Measurements from ENCODE around the gene CDH4.
"Not testable (repeated sequence)": the region's sequence is repeated elsewhere in the genome, so short reads cannot be mapped to it uniquely, and the experiment has no call there.

CDH4 gene

GRCh38 chr20:61850457-61850856 is 598.4 kb downstream of the CDH4 start:
- DNase-seq (ENCODE audit: low spot score) = no peak

DNA sequence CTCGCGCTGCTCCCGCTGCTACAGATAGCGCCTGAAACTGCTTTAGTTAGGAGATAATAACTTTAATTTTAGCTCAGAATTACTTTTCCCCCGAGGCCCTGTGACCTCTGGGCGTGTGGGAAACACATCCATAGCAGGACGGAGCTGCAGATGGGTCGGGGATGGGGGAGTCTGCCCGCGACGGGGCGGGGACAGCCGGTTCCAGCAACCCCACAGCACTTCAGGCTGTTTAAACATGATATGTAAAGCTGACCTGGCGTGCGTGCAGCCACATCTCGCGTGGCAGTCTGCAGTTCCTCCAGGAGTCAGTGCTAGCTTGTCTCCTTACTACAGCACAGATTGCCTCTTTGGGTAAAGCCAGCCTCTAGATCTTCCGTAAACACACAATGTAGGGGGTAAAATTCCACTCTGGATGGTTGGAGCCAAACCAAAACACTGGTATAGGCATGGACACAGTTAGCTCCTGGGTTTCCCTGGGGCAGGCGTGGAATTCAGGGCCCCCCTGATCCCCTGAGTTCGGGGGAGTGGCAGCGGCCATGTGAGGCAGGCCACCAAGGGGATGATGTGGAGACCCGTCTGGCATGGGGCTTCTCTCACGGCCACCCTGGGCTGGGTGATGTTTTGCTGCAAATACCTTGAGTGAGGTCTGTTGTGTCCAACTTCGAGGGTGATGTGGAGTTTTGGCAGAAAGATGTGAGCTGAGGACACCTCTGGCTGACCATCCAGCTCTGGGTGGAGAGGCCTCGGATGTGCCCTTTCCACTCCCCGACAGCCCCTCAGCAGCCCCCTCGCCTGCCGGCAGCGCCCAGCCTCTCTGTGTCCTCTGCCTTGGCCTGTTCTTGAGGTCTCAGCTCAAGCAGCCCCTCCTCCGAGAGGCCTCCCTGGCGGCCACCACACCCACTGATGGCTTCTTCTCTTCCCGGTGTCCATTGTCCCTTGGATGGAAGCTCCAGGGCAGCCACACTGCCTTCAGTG is 599.2 kb downstream of the CDH4 start:
- no peak for DNase-seq (ENCODE audit: low spot score)

GRCh38 chr20:61852268-61853072 is 600.4 kb downstream of the CDH4 start:
- DNase-seq (ENCODE audit: low spot score) = no peak

GRCh38 chr20:61853073-61854005 is 601.3 kb downstream of the CDH4 start:
- DNase-seq (ENCODE audit: low spot score) = no peak

- DNase-seq (ENCODE audit: low spot score) = not testable (repeated sequence)
Observed at GRCh38 chr20:61854538-61854937, 602.5 kb downstream of the CDH4 start.

GRCh38 chr20:61855286-61855685 is 603.2 kb downstream of the CDH4 start:
- no peak for DNase-seq (ENCODE audit: low spot score)

DNA sequence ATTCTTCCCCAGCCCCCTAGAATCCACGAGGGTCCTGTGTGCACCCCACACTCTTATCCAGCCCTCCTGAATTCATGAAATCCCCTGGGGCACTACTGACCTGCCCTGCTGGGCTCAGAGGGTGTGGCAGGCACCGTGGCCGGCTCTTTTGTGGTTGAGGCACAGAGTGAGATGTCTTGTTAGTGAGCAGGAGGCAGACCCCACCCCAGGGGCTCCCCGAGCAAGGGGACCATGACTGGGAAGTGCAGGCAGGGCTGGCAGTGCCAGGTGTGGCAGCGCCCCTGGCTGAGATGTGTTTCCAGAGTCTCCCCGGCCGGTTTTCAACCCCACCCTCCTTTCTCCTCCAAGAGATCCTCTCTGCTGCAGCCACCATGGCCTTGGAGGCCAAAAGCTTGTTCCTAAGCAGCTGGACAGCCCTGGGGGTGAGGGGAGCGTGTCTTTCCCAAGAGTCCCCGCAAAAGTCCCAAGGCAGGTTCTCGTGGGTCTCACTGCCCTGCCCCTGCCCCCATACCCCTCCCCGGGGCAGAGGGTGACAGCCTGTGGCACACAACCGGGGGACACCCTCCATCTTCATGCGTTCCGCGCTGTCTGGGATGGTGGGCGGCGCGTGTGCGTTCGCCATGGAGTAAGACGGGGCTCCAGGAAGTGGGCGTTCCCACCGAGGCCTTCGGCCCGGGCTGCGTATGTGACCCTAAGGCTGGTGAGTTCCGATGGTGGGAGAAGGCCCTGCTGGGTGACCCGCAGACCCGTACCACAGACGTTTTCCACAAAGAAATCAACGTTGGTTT is 604.8 kb downstream of the CDH4 start:
- no peak for DNase-seq (ENCODE audit: low spot score)

DNA sequence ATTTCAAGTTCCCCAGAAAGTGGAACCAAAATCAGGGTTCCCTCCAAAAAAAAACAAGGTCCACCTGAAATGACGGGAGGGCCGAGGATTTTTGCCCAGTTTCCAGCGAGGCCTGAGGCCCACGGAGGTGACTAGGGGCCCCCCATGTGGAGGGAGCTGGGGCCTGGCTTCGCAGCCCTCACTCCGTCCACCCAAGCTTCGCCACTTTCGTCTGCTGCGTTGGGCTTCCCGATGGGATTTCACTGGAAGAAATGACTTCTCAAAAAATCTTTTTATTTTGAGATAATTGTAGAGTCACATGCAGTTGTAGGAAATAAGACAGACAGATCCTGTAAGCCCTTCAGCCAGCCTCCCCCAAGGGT is 605.3 kb downstream of the CDH4 start:
- DNase-seq (ENCODE audit: low spot score) = no peak

DNA sequence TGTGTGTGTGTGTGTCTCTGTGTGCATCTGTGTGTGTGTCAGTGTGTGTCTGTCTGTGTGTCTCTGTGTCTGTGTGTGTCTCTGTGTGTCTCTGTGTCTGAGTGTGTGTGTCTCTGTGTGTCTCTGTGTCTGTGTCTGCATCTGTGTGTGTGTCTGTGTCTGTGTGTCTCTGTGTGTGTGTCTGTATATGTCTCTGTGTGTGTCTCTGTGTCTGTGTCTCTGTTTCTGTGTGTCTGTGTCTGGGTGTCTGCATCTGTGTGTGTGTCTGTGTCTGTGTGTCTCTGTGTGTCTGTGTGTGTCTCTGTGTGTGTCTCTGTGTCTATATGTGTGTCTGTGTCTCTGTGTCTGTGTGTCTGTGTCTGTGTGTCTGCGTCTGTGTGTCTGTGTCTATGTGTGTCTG is 605.8 kb downstream of the CDH4 start:
- no peak for DNase-seq (ENCODE audit: low spot score)

- DNase-seq (ENCODE audit: low spot score) = no peak
Observed at GRCh38 chr20:61859767-61860166, 607.7 kb downstream of the CDH4 start.

- no peak for DNase-seq (ENCODE audit: low spot score)
Observed at GRCh38 chr20:61860260-61860987, 608.4 kb downstream of the CDH4 start.

GRCh38 chr20:61861054-61861841 is 609.2 kb downstream of the CDH4 start:
- no peak for DNase-seq (ENCODE audit: low spot score)

- DNase-seq (ENCODE audit: low spot score) = no peak
Observed at GRCh38 chr20:61861858-61862257, 609.8 kb downstream of the CDH4 start.

DNA sequence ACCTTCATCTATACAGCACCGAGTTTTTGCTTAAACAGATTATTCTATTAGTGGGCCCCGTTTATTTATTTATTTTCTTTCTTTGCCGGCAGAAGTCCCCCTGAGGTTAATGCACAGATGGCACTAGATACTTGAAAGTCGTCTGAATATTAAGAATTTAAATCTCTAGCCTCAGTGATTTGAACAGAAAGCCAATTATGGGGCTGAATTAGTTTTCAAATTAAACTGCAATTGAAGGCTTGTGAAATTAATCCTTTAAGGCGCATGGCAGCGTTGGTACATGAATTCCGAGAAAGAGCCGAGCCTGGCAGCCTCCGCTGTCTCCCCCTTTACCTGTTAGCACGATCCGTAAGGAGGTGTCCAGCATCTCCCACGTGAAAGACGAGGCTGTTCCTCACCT is 610.8 kb downstream of the CDH4 start:
- DNase-seq (ENCODE audit: low spot score) = no peak

GRCh38 chr20:61864481-61864880 is 612.4 kb downstream of the CDH4 start:
- DNase-seq (ENCODE audit: low spot score) = no peak

DNA sequence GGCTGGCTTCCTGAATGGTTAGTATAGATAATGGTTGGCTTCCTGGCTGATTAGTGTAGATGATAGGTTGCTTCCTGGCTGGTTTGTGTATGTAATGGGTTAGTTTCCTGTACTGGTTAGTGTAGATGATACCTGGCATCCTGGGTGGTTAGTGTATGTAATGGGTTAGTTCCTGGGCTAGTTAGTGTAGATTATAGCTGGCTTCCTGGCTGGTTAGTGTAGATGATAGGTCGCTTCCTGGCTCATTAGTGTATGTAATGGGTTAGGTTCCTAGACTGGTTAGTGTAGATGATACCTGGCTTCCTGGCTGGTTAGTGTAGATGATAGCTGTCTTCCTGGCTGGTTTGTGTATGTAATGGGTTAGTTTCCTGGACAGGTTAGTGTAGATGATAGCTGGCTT is 613.3 kb downstream of the CDH4 start:
- no peak for DNase-seq (ENCODE audit: low spot score)

DNA sequence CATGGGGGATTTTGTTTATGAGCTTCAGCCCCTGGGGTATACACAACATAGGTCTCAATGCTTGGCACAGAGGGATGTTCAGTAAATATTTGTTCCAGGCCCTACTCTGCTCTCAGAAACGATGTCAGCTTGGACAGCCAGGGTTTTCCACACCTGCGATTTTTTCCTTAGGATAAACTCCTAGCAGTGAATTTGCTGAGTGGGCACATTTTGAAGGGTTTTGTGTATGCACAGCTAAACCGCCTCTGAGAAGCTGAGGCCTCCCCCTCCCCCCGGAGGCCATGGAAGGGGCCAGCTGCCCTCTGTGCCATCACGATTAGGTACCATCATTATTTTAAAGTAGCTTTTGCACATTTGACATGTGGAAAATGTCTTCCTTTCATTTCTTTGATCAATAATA is 614.1 kb downstream of the CDH4 start:
- DNase-seq (ENCODE audit: low spot score) = no peak

GRCh38 chr20:61868006-61868405 is 615.9 kb downstream of the CDH4 start:
- no peak for DNase-seq (ENCODE audit: low spot score)

- DNase-seq (ENCODE audit: low spot score) = no peak
Observed at GRCh38 chr20:61868466-61869090, 616.5 kb downstream of the CDH4 start.
